IMR-90 (cell line): ENCODE data around the gene CUX1. TPM values are rescaled to one million over a fixed set of nuclear protein-coding genes. Genes with fewer than 3 reads are reported as not detected.

ENCODE experiments used
- ATAC-seq: fragments of 200-7000 bp; cut with Tn5 transposase; 2 replicates; pipeline ENCODE4 v1.9.1; 2020; ENCODE audit warnings: low read depth, mild to moderate bottlenecking, moderate library complexity
- BruUV-seq: library from RNA; stranded (reverse); fragments of 400-500 nt; replicated peaks from 2 replicates; lab custom pipeline; 2021; lab: Mats Ljungman, UMichigan
- CTCF ChIA-PET: fragments of 300-600 bp; formaldehyde crosslinking; extraction: SDS; loops from one replicate; lab custom pipeline; 2021; ENCODE audit warnings: antibody characterized with exemption; lab: Yijun Ruan, JAX
- POLR2A ChIA-PET: fragments of 300-600 bp; sonication (Branson Sonifier 250); formaldehyde crosslinking; loops from one replicate; lab custom pipeline; 2022; ENCODE audit warnings: antibody characterized with exemption; ENCODE audit not compliant: unreplicated experiment; lab: Charles Lee
- DNase-seq: peaks from one replicate; pipeline ENCODE4 v3.0.0; 2013
- H2AFZ ChIP-seq: replicated peaks from 2 replicates; pipeline ENCODE3; 2013; ENCODE audit warnings: low read length, mild to moderate bottlenecking; ENCODE audit not compliant: poor library complexity
- H2AK5ac ChIP-seq: 2 replicates; pipeline ENCODE4 v1.6.1; 2013; ENCODE audit warnings: low read depth, low read length, inconsistent platforms
- H2AK9ac ChIP-seq: replicated peaks from 2 replicates; pipeline ENCODE3; 2013; ENCODE audit warnings: mild to moderate bottlenecking, low read depth, low read length, moderate library complexity; ENCODE audit not compliant: poor library complexity
- H2BK120ac ChIP-seq: 2 replicates; pipeline ENCODE4 v1.6.1; 2013; ENCODE audit warnings: low read depth, low read length, inconsistent platforms
- H2BK15ac ChIP-seq: 3 replicates; pipeline ENCODE4 v1.6.1; 2013; ENCODE audit warnings: low read depth, low read length, inconsistent platforms
- H2BK20ac ChIP-seq: 2 replicates; pipeline ENCODE4 v1.6.1; 2013; ENCODE audit warnings: low read depth, mild to moderate bottlenecking, inconsistent platforms, low read length, moderate library complexity
- H2BK5ac ChIP-seq: 2 replicates; pipeline ENCODE4 v1.6.1; 2013; ENCODE audit warnings: mild to moderate bottlenecking, low read depth, low read length, inconsistent platforms; ENCODE audit not compliant: poor library complexity, severe bottlenecking
- H3K14ac ChIP-seq: replicated peaks from 2 replicates; pipeline ENCODE4 v1.6.1; 2013; ENCODE audit warnings: low read depth, low read length, inconsistent platforms
- H3K18ac ChIP-seq: 2 replicates; pipeline ENCODE4 v1.6.1; 2013; ENCODE audit warnings: low read depth, low read length, control low read depth
- H3K23ac ChIP-seq: 2 replicates; pipeline ENCODE4 v1.6.1; 2013; ENCODE audit warnings: low read depth, low read length, inconsistent platforms
- H3K27ac ChIP-seq: 2 replicates; pipeline ENCODE4 v1.5.1; 2013; ENCODE audit warnings: mild to moderate bottlenecking, control low read depth, low read length; ENCODE audit not compliant: insufficient read depth
- H3K27me3 ChIP-seq: 2 replicates; pipeline ENCODE4 v1.6.1; 2013; ENCODE audit warnings: low read length; ENCODE audit not compliant: control insufficient read depth, insufficient read depth
- H3K36me3 ChIP-seq: 2 replicates; pipeline ENCODE4 v1.6.1; 2013; ENCODE audit warnings: low read length, mixed read lengths; ENCODE audit not compliant: control insufficient read depth, insufficient read depth
- H3K4ac ChIP-seq: 2 replicates; pipeline ENCODE4 v1.6.1; 2013; ENCODE audit warnings: low read depth, low read length, inconsistent platforms
- H3K4me1 ChIP-seq: 2 replicates; pipeline ENCODE4 v1.6.1; 2013; ENCODE audit warnings: low read length, mixed read lengths; ENCODE audit not compliant: control insufficient read depth, insufficient read depth
- H3K4me2 ChIP-seq: 2 replicates; pipeline ENCODE4 v1.6.1; 2013; ENCODE audit warnings: low read depth, mild to moderate bottlenecking, control low read depth, low read length, moderate library complexity
- H3K4me3 ChIP-seq: 2 replicates; pipeline ENCODE4 v1.5.1; 2013; ENCODE audit warnings: low read depth, mild to moderate bottlenecking, control low read depth, low read length, moderate library complexity; ENCODE audit not compliant: insufficient read depth
- H3K56ac ChIP-seq: 2 replicates; pipeline ENCODE4 v1.6.1; 2013; ENCODE audit warnings: low read length, inconsistent platforms; ENCODE audit not compliant: insufficient read depth; ENCODE audit errors: extremely low read depth
- H3K79me1 ChIP-seq, 2 experiments: 2 replicates each; pipeline ENCODE4 v1.6.1; 2013; ENCODE audit warnings: low read length in 2 of 2, inconsistent platforms in 1 of 2, low read depth in 1 of 2
- H3K9ac ChIP-seq: 2 replicates; pipeline ENCODE4 v1.6.1; 2013; ENCODE audit warnings: low read depth, low read length, control low read depth
- H3K9me1 ChIP-seq: 2 replicates; pipeline ENCODE4 v1.6.1; 2013; ENCODE audit warnings: low read length, inconsistent platforms; ENCODE audit not compliant: insufficient read depth
- H3K9me3 ChIP-seq: 2 replicates; pipeline ENCODE4 v1.6.1; 2013; ENCODE audit warnings: low read length; ENCODE audit not compliant: control insufficient read depth, insufficient read depth
- H4K20me1 ChIP-seq: 2 replicates; pipeline ENCODE4 v1.6.1; 2013; ENCODE audit warnings: low read length, inconsistent platforms; ENCODE audit not compliant: insufficient read depth
- H4K5ac ChIP-seq: 2 replicates; pipeline ENCODE4 v1.6.1; 2013; ENCODE audit warnings: mild to moderate bottlenecking, low read depth, low read length, control low read depth
- H4K8ac ChIP-seq, 2 experiments: 2 replicates each; pipeline ENCODE4 v1.6.1; 2013; ENCODE audit warnings: low read depth in 2 of 2, low read length in 2 of 2, control low read depth in 1 of 2, inconsistent platforms in 1 of 2
- H4K91ac ChIP-seq: 2 replicates; pipeline ENCODE4 v1.6.1; 2013; ENCODE audit warnings: low read depth, low read length, inconsistent platforms; ENCODE audit not compliant: insufficient read depth
- BHLHE40 ChIP-seq: fragments of 150-350 bp; IDR thresholded peaks from 2 replicates; pipeline ENCODE4 v1.6.1; 2016; ENCODE audit warnings: mild to moderate bottlenecking, low read depth, low read length
- CEBPB ChIP-seq: IDR thresholded peaks from 2 replicates; pipeline ENCODE4 v1.6.1; 2012; ENCODE audit warnings: low read depth, low read length, improper control_type of control experiment
- CHD1 ChIP-seq: IDR thresholded peaks from 2 replicates; pipeline ENCODE4 v1.6.1; 2012; ENCODE audit warnings: low read depth, low read length, improper control_type of control experiment
- FOS ChIP-seq: fragments of 150-350 bp; IDR thresholded peaks from 2 replicates; pipeline ENCODE4 v1.6.1; 2016; ENCODE audit warnings: low read depth, low read length
- MAFK ChIP-seq: IDR thresholded peaks from 2 replicates; pipeline ENCODE4 v1.6.1; 2012; ENCODE audit warnings: low read depth, low read length, improper control_type of control experiment
- MAZ ChIP-seq: IDR thresholded peaks from 2 replicates; pipeline ENCODE4 v1.6.1; 2012; ENCODE audit warnings: low read depth, mild to moderate bottlenecking, low read length, improper control_type of control experiment, moderate library complexity, borderline replicate concordance
- POLR2A ChIP-seq: IDR thresholded peaks from 2 replicates; pipeline ENCODE4 v1.6.1; 2012; ENCODE audit warnings: mild to moderate bottlenecking, low read depth, low read length
- RAD21 ChIP-seq: IDR thresholded peaks from 2 replicates; pipeline ENCODE4 v1.6.1; 2012; ENCODE audit warnings: low read length, improper control_type of control experiment
- RFX5 ChIP-seq: IDR thresholded peaks from 2 replicates; pipeline ENCODE4 v1.8.0; 2012; ENCODE audit warnings: low read depth, mild to moderate bottlenecking, low read length, moderate library complexity
- WGBS, 2 experiments: methylation state at CpG; one replicate each; pipeline versions ENCODE4 v1.1.5 to v1.1.7; 2013; ENCODE audit warnings: missing lambda C conversion rate in 2 of 2; ENCODE audit not compliant: insufficient read length in 1 of 2; ENCODE audit errors: extremely low coverage in 2 of 2; 5-methylcytosine and 5-hydroxymethylcytosine counted together
- dilution Hi-C: fragments of 300-500 bp; cut with HindIII; formaldehyde crosslinking; loops from one replicate; pipeline ENCODE4 v1.14.3; 2018; ENCODE audit warnings: low sequenced_read_pairs; ENCODE audit not compliant: unreplicated experiment
- in situ Hi-C: fragments of 300-500 bp; cut with MboI; formaldehyde crosslinking; loops from 3 replicates; pipeline ENCODE4 v1.14.3; 2019; ENCODE audit warnings: low sequenced_read_pairs, inconsistent platforms, mixed read lengths
- intact Hi-C: fragments of 100-400 bp; cut with micrococcal nuclease; formaldehyde crosslinking; loops from 2 replicates; pipeline ENCODE4 v1.10.0; 2022
- polyA plus RNA-seq, 3 experiments: library from polyadenylated mRNA; depleted of rRNA; stranded (reverse); fragments of >200 nt; gene quantifications; 2 replicates each; pipeline ENCODE4 v1.2.3, GENCODE V29; 2012; ENCODE audit warnings: low replicate concordance in 1 of 3
- total RNA-seq: library from RNA; depleted of rRNA; stranded (reverse); fragments of >200 nt; gene quantifications from 2 replicates; pipeline ENCODE4 v1.2.3, GENCODE V29; 2012

The CUX1 gene
- total and polyA plus RNA-seq, 2 of the 4 experiments (the other 2 are of a cell fraction), result 19.7 to 46.4 TPM

DNA sequence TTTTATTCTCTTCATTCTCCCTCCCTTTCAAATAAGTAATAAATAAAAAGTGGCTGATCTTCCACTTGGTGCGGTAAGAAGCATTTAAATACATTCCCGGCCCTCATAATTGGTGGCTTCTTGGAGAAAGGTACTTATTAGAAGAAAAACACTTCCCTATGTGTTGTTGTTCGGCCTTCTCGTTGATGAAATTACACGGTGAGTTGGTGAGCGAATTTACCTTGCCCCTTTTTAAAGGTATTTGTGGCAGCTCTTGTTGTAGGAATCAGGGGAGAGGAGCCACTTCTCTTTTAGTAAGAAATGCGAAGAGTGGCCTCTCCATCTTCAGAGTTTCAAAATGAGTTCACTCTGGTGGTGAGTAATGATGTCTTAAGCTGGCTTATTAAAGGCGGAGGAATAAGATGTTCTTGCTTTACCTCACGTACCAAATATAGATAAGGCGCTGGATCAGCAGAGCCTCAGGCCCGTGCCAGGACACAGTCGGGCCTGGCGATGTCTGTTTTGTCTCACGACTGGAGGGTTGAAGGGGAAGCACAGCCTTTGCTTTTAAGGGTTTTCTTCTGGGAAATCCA is 135.9 kb downstream of the CUX1 start:
- peak overlapping the region; percentile 94 for H2BK5ac ChIP-seq
- no TSS peak for BruUV-seq
- peak; percentile 38; the same call in 1 of the 2 replicates for TF ChIP-seq CEBPB
- TF ChIP-seq MAZ, result no peak
- TF ChIP-seq RFX5, result no peak
- TF ChIP-seq RAD21, result peak; percentile 40
- TF ChIP-seq POLR2A, result no peak; the same call in 1 of the 2 replicates
- TF ChIP-seq FOS, result no peak
- 0 out of 2 replicates have a peak, but pooled peaks have one; percentile 46 for TF ChIP-seq MAFK
- TF ChIP-seq CHD1, result 0 out of 2 replicates have a peak, but pooled peaks have one; percentile 67
- peak; percentile 94 for TF ChIP-seq BHLHE40
- peak overlapping the region; percentile 85; the same call in 1 of the 2 replicates for H3K4ac ChIP-seq
- peak overlapping the region; percentile 75; the same call in 1 of the 2 replicates for H3K23ac ChIP-seq
- H3K9me3 ChIP-seq, result no peaks in the 10 kb centered on the region
- peaks cover 17% of the 10 kb centered on the region for H3K9me1 ChIP-seq
- H4K5ac ChIP-seq, result peak overlapping the region; percentile 79
- peaks cover 40 to 78% of the 10 kb centered on the region in 2 experiments for H3K79me1 ChIP-seq
- in situ Hi-C loops (no loop called here), dilution Hi-C loops (no loop called here), intact Hi-C loops (loop anchor here (5.0 to 10.0 kb wide), 2 partner anchors 136 to 269 kb away; partner anchors contain the start of gene CUX1)
- peak overlapping the region; percentile 67 for H3K4me2 ChIP-seq
- peak; percentile 86 for ATAC-seq
- H3K36me3 ChIP-seq, result no peaks in the 10 kb centered on the region
- peak overlapping the region; percentile 93 for H2BK120ac ChIP-seq
- H4K8ac ChIP-seq, result peak overlapping the region; percentile 83 to 92
- no peak overlapping the region for H2AFZ ChIP-seq
- 0% methylated on average over 3 of the region's 14 CpGs; no CpG with 5 or more reads in 1 of the 2 experiments for WGBS, 2 experiments
- peak overlapping the region; percentile 48 for H2AK9ac ChIP-seq
- peak overlapping the region; percentile 81; the same call in 1 of the 2 replicates for H3K18ac ChIP-seq
- peak overlapping the region; percentile 89 for H2AK5ac ChIP-seq
- POLR2A ChIA-PET, result no interaction called here
- H4K20me1 ChIP-seq, result no peaks in the 10 kb centered on the region; the same call in 1 of the 2 replicates
- H3K27me3 ChIP-seq, result no peaks in the 10 kb centered on the region
- H3K56ac ChIP-seq, result peak overlapping the region; percentile 68
- H2BK15ac ChIP-seq, result peak overlapping the region; percentile 72; the same call in 2 of the 3 replicates
- H3K4me3 ChIP-seq, result no peak overlapping the region
- peak; percentile 92 for DNase-seq
- H3K9ac ChIP-seq, result peak overlapping the region; percentile 39; the same call in 1 of the 2 replicates
- peak overlapping the region; percentile 82; the same call in 1 of the 2 replicates for H2BK20ac ChIP-seq
- peak overlapping the region; percentile 88 for H3K14ac ChIP-seq
- CTCF ChIA-PET, result no interaction called here
- H3K4me1 ChIP-seq, result peaks cover 18% of the 10 kb centered on the region
- peak overlapping the region; percentile 81 for H3K27ac ChIP-seq
- H4K91ac ChIP-seq, result peak overlapping the region; percentile 91
